ENCODE data around the gene GLRA3.

GRCh38 chr4:174867903-174868302 is 38.9 kb upstream of the GLRA3 start:
- TF ChIP-seq CTCF (conservative IDR thresholded peaks at IDR 0.05; ENCODE audit: low read depth in 2 of 2), result no peak
- TF ChIP-seq POLR2AphosphoS5 (IDR thresholded peaks at IDR 0.05; ENCODE audit: low read depth), result no peak

Data from GM23338 (cell line).